ENCODE data around the gene DNMT1.

GRCh38 chr19:10220695-10221094 lies 25.9 kb upstream of the DNMT1 start:
- no peak for TF ChIP-seq POLR2A (IDR thresholded peaks at IDR 0.05)
- TF ChIP-seq CTCF (IDR thresholded peaks at IDR 0.05), result no peak

Measured in right lobe of liver (tissue), 4 donors.